ENCODE measurements around the gene NOL9. TPM values are rescaled to one million over a fixed set of nuclear protein-coding genes. Genes with fewer than 3 reads are reported as not detected.

NOL9 gene
- total and polyA plus RNA-seq, 10 of the 15 experiments (the other 5 are each of a cell fraction or from before 2014, with no cell fraction given): 3.9 to 35.9 (median 23.0) TPM

GRCh38 chr1:6496365-6496721 lies 58.0 kb downstream of the NOL9 start (continued):
- TF ChIP-seq BCLAF1 (IDR thresholded peaks at IDR 0.05) (no peak), ZBTB33 (IDR thresholded peaks at IDR 0.05) (no peak), RCOR1 (conservative IDR thresholded peaks at IDR 0.05; ENCODE audit: low read depth, low read length) (no peak), CHD2 (IDR thresholded peaks at IDR 0.05; ENCODE audit: borderline replicate concordance, low read depth, low read length) (no peak), PML (IDR thresholded peaks at IDR 0.05; ENCODE audit: low read length) (no peak), CBFB (IDR thresholded peaks at IDR 0.05; ENCODE audit: low read depth) (no peak), NR2F1 (conservative IDR thresholded peaks at IDR 0.05) (no peak), ATF7 (IDR thresholded peaks at IDR 0.05; ENCODE audit: low read depth) (no peak), NBN (IDR thresholded peaks at IDR 0.05) (no peak), LARP7 (IDR thresholded peaks at IDR 0.05) (no peak), SUPT20H (IDR thresholded peaks at IDR 0.05; ENCODE audit: borderline replicate concordance, control insufficient read depth, low read depth, low read length) (no peak), HDGF (IDR thresholded peaks at IDR 0.05) (no peak)
